ENCODE results near the gene REXO1.

REXO1 gene

DNA sequence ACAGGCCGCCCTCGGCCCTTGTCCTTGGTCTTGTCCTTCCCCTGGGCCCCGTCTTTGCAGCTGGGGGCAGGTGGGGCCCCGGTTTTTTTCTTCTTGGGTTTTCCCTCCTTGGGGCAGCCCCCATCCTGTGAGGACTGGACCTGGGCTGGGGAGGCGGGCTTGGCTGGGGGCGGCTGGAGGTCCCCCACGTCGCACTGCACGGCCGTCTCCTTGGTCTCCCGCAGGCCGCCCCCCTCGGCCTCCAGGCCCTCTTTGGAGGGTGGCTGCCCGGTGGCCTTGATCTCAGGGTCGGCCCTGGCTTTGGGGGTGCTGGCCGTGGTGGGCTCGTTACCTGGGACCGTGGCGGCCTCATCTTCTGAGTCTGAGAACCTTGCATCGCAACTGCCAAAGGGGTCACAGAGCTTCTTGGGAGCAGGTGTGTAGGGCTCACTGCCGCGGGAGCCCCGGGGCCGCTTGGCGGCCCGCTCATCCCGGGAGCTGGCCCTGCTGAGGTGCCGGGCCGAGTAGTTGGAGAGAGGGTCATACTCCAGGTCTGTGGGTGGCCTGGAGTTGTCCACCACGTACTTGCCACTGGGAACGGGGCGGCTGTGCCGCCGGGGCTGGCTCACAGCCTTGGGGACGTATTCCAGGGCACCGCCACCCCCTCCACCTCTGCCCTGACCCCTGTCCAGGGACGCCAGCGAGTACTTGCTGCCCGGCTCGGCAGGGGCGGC lies 20.6 kb downstream of the REXO1 start:
- TF ChIP-seq FOXP2 (optimal IDR thresholded peaks at IDR 0.05; ENCODE audit: borderline replicate concordance, extremely low read depth, extremely low read length, insufficient read depth) = no peak
- TF ChIP-seq, protein P1, sequence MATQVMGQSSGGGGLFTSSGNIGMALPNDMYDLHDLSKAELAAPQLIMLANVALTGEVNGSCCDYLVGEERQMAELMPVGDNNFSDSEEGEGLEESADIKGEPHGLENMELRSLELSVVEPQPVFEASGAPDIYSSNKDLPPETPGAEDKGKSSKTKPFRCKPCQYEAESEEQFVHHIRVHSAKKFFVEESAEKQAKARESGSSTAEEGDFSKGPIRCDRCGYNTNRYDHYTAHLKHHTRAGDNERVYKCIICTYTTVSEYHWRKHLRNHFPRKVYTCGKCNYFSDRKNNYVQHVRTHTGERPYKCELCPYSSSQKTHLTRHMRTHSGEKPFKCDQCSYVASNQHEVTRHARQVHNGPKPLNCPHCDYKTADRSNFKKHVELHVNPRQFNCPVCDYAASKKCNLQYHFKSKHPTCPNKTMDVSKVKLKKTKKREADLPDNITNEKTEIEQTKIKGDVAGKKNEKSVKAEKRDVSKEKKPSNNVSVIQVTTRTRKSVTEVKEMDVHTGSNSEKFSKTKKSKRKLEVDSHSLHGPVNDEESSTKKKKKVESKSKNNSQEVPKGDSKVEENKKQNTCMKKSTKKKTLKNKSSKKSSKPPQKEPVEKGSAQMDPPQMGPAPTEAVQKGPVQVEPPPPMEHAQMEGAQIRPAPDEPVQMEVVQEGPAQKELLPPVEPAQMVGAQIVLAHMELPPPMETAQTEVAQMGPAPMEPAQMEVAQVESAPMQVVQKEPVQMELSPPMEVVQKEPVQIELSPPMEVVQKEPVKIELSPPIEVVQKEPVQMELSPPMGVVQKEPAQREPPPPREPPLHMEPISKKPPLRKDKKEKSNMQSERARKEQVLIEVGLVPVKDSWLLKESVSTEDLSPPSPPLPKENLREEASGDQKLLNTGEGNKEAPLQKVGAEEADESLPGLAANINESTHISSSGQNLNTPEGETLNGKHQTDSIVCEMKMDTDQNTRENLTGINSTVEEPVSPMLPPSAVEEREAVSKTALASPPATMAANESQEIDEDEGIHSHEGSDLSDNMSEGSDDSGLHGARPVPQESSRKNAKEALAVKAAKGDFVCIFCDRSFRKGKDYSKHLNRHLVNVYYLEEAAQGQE (IDR thresholded peaks at IDR 0.05; ENCODE audit: insufficient read depth in 1 of 2, low read depth in 2 of 2, low read length in 2 of 2) = no peak
- TF ChIP-seq POLR2AphosphoS5 (IDR thresholded peaks at IDR 0.05; ENCODE audit: low read depth, low read length) = no peak
- no peak for TF ChIP-seq TAF1 (IDR thresholded peaks at IDR 0.05; ENCODE audit: borderline replicate concordance, insufficient read depth, low read length)

DNA sequence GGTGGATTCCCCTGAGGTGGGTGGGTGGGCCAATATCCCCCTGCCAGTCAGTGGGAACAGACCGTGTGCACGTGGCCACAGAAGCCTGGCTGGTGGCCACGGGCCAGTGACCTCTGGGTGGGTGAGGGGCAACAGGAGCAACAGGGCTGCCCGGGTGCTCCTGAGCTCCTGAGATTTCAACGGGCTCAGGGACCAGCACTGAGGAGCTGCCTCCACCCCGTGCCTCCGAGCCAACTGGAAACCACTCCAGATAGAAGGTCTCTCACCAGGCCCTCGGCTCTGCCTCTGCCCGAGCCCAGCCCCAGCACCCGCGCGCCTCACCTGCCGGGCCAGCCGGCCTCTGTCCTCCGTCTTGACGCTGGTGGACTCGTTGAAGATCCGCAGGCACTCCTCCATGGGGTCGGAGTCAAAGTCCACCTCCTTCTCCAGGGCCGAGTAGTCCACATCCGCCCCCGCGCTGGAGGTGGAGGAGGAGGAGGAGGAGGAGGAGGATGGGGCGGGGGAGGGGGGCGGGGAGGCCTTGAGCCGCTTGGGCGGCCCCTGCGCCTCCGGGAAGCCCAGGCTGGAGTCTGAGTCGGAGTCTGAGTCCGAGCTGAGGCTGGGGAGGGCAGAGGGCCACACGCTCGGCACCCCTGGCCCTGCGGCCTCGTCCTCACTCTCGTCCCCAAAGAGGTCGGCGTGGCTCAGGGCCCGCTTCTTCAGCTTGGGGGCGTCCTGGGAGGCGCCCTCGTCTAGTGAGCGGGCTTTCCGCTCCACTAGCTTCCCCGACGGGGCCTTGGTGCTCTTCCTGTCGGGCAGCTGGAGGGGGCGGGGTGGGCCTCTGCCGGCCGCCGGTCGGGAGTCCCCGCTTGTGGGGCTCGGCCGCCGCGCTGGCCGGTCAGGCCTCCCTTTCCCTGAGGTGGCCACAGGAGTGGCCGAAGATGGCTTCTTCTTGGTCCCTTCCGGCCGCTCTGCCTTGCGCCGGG lies 21.4 kb downstream of the REXO1 start:
- TF ChIP-seq SIN3A (IDR thresholded peaks at IDR 0.05; ENCODE audit: borderline replicate concordance, insufficient read depth, low read length) (peak; percentile 61; the same call in 1 of the 2 replicates), TAF1 (IDR thresholded peaks at IDR 0.05; ENCODE audit: borderline replicate concordance, insufficient read depth, low read length) (peak; percentile 68; the same call in 1 of the 2 replicates), POLR2AphosphoS5 (IDR thresholded peaks at IDR 0.05; ENCODE audit: low read depth, low read length) (peak; percentile 73)
- TF ChIP-seq, protein P1 (IDR thresholded peaks at IDR 0.05; ENCODE audit: insufficient read depth in 1 of 2, low read depth in 2 of 2, low read length in 2 of 2) = no peak

DNA sequence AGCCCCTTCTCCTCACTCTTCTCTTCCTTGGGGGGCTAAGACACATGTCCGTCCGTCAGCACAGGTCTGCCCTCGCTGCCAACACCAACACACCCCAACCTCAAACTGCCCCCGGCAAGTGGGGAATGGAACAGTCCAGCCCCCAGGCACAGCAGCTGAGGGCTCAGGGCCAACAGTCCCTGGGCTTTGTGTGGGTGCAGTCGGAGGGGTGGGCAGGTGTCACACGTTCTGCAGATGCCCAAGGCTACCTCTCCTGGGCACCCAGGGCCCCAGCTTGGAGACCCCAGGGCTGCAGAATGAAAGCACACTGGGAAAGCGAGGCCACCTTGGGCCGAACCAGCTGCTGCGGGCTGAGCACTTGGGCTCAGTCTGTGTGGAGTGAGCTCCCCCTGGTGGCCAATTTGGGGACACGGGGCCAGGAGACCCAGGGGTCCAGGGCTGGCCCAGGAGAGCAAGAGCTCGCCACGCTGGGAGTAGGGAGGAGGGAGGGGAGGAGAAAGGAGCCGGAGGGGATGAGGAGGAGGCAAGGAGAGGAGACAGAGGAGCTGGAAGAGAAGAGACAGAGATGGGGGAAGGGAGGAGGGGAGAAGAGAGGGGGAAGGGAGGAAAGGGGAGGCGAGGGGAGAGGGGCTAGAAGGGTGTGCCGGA lies 22.2 kb downstream of the REXO1 start:
- TF ChIP-seq FOXP2 (optimal IDR thresholded peaks at IDR 0.05; ENCODE audit: borderline replicate concordance, extremely low read depth, extremely low read length, insufficient read depth) (peak; percentile 54), SIN3A (IDR thresholded peaks at IDR 0.05; ENCODE audit: borderline replicate concordance, insufficient read depth, low read length) (no peak), POLR2AphosphoS5 (IDR thresholded peaks at IDR 0.05; ENCODE audit: low read depth, low read length) (no peak; the same call in 1 of the 2 replicates)
- TF ChIP-seq, protein P1 (IDR thresholded peaks at IDR 0.05; ENCODE audit: insufficient read depth in 1 of 2, low read depth in 2 of 2, low read length in 2 of 2) = no peak

DNA sequence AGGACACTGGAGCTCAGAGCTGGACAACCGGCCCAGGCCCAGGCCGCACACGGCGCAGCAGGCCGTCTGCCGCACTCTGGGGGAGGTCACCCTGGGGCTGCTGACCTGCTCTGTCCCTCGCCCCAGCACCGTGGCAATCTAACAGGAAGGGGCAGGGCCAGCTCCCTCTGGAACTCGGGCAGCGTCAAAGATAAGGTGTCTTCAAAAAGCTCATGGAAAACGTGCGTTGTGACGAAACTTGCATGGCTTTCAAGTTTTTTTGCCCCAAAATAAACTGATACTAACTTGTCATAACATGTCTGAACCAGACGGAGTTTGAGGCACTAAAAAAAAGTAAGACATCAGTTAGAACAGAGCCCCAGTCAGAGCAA lies 24.0 kb downstream of the REXO1 start:
- TF ChIP-seq TAF1 (IDR thresholded peaks at IDR 0.05; ENCODE audit: borderline replicate concordance, insufficient read depth, low read length) = no peak
- TF ChIP-seq, protein P1 (IDR thresholded peaks at IDR 0.05; ENCODE audit: insufficient read depth in 1 of 2, low read depth in 2 of 2, low read length in 2 of 2) = no peak
- TF ChIP-seq POLR2AphosphoS5 (IDR thresholded peaks at IDR 0.05; ENCODE audit: low read depth, low read length) = no peak
- TF ChIP-seq SIN3A (IDR thresholded peaks at IDR 0.05; ENCODE audit: borderline replicate concordance, insufficient read depth, low read length) = no peak
- no peak for TF ChIP-seq FOXP2 (optimal IDR thresholded peaks at IDR 0.05; ENCODE audit: borderline replicate concordance, extremely low read depth, extremely low read length, insufficient read depth)

Measured in PFSK-1 (cell line).